HG02642 (cell line): ENCODE data around the gene AFF4.

Source experiments
- ATAC-seq: cut with Tn5 transposase; IDR thresholded peaks from one replicate; pipeline ENCODE4 v1.9.1; 2021; ENCODE audit warnings: mild to moderate bottlenecking; ENCODE audit not compliant: unreplicated experiment, poor library complexity

The AFF4 gene

DNA sequence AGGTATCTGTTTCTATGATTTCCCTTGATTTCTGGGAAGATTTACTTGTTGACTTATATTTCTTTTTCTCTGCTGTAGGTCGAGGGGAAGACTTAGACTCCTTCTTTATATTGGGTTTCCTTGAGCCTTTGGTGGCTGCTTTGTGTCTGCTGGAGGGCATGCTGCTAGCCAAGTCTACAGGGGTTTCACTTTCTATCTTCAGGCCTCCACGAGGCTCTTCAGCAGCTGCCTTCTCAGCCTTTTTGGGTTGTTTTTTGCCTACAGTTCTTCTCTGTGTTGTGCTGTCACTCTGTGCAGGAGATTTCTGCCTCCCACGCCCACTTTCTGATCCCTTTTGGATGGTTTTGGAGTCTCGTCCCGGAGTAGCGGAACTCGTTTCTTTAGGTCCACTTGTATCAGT, 66.7 kb downstream of the AFF4 start:
- ATAC-seq = no peak

DNA sequence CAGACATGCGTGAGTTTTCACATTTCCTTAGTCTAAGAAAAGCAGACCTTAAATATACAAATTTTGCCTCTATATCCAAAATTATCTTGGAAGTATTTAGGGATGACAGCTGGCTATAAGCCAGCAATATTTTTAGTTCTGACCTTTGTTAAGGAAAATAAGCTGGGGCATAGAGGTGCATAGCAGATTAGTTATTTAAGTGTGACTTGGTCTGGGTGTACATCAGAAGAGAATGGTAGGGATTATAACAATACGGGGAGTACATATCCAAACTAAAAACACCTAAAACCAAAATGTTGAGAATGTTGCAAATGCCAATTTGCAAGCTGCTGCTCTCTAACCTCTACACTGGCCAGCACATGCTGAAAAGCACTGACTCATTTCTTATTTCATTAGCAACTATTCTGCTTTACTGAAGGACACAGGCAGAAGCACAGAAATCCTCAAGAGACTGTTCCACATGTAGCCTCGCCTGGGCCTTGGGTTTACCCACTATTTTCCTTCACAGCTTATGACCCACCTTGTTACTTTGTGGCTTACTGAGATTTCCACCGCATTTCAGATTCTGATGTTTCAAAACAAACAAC, 67.6 kb downstream of the AFF4 start:
- ATAC-seq = no peak

DNA sequence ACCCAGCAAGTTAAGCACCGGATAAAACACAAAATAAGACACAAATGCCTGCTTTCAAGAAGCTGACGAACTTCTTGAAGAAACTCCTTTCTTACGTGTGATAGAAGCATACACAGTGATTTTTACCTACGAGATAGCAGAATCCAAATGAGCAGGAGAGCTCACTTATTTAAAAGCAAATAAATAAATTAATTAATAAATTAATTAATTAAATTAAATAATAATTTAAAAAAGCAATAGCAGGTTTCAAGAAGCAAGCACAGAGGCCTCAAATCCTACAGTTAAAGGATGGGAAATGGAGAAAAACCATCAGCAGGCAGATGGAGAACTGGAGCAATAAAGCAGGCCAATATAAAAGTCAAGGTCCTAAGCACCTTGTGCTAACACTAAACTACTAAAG, 72.6 kb downstream of the AFF4 start:
- ATAC-seq = no peak

- no peak for ATAC-seq
Observed at GRCh38 chr5:132889501-132889900, 73.9 kb downstream of the AFF4 start.

DNA sequence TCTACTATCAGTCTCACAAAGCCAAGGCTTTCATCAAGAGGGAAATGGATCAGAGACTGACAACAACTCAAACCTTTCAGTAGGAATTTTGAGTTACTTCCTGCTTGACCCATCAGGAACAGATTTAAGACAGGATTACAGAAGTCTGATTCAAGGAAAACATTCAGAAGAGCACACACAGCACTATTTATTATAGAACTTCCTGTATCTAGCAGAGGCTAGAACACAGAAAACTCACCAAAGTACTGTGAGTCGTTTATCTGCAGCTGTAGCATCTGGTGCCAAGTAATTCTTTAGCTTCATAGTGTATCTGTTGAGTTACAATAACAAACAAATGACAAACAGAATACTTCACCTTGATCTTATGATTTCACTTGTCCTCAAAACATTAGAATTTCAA, 76.2 kb downstream of the AFF4 start:
- no peak for ATAC-seq

GRCh38 chr5:132886064-132886823, 77.2 kb downstream of the AFF4 start:
- ATAC-seq = no peak

- no peak for ATAC-seq
Observed at GRCh38 chr5:132884548-132884947, 78.9 kb downstream of the AFF4 start.

- ATAC-seq = no peak
Observed at GRCh38 chr5:132883261-132883834, 80.1 kb downstream of the AFF4 start.

- ATAC-seq = no peak
Observed at GRCh38 chr5:132877938-132878337, 85.5 kb downstream of the AFF4 start.

DNA sequence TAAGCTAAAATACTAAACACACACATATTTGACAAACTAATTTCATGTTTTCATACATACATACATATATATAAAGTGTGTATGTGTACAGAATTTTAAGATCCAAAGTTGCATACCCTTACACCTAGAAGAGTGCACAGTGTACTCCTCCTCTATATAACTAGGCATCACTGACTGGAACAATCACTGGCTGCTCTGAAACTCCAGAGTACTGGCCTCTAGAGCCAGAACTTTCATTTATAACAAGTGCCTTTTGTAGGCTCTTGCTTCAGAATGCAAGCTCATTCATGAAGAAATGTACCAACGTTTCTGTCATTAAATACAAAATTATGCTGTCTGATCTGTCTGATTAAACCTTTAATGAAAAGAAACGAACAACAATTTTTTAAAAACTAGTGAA, 86.0 kb downstream of the AFF4 start:
- ATAC-seq = no peak

- ATAC-seq = no peak
Observed at GRCh38 chr5:132876020-132876759, 87.2 kb downstream of the AFF4 start.

DNA sequence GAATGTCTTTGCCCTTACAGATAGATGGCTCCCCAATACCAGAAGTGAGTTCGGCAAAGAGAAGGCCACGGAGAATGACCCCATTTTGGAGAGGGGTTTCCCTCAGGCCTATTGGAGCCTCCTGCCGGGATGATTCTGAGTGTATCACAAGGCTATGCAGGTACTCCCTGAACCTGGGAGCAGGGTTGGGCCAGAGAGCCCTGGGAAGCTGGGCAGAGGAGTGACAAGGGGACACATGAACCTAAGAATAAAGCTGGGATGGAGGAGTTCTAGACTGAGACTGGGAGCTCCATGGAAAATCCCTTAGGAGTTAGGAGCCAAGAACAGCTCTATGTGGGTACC, 89.5 kb downstream of the AFF4 start:
- no peak for ATAC-seq

- no peak for ATAC-seq
Observed at GRCh38 chr5:132873119-132873929, 90.1 kb downstream of the AFF4 start, which contains the start of gene LEAP2. Gene LEAP2 (plus strand): TSS chr5:132873668. CDS start chr5:132873695, 27 bp downstream.

- no peak for ATAC-seq
Observed at GRCh38 chr5:132872788-132873118, 90.7 kb downstream of the AFF4 start.

DNA sequence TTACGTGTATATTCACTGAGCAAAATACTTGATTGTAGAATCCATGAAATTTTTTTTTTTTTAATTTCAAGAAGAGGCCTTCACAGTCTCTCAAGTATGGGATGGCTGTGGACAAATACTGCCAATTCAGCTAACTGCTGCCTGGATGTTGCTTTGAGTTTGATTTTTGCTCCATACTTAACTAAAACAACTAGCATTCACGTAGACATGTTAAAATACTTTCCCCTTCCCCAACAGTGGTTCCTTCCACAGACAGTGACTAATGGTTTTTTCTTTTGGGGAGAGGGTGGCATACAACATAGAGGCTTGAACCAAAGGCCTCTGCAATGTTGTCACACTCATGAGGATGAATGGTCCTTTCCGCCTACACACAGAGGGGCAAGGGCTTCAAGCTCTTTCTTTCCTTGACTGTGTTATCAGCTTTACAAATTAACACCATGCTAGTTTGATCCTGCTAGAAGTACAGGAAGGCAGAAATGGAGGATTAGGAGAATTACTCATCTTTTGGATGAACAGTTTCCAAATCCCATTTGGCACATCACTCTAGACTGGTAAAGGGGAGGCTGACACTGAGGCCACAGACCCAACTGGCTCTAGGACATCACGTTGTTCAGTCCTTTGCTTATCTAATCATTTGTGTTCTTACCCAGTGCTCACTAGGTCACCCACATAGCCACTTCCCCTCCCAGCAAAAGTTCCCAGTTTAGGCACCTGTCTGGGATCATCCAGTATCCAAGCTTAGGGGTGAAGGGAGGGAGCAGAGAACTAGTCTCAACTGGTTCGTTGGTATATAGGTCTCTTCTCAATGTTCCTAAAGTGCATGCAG, 91.8 kb downstream of the AFF4 start:
- no peak for ATAC-seq

GRCh38 chr5:132870801-132871200, 92.6 kb downstream of the AFF4 start:
- ATAC-seq = no peak

- no peak for ATAC-seq
Observed at GRCh38 chr5:132868754-132869153, 94.7 kb downstream of the AFF4 start.

DNA sequence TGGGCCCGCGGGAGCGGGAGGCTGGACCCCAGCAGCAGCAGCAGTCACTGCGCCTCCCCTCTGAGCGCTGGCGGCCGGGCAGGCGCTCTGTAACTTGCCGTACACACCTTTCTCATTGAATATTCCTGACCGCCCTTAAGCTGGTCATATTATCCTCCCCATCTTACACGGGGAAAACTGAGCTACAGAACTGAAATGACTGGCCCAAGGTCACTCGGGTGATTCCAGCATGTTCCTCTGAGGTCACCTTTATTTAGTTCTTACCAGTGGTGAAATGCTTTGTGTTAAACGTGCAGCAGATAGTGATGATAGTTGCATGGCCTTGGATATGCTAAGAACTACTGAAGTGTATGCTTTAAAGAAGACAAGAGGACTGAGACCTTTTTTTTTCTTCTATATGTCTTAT, 96.4 kb downstream of the AFF4 start:
- ATAC-seq = no peak

DNA sequence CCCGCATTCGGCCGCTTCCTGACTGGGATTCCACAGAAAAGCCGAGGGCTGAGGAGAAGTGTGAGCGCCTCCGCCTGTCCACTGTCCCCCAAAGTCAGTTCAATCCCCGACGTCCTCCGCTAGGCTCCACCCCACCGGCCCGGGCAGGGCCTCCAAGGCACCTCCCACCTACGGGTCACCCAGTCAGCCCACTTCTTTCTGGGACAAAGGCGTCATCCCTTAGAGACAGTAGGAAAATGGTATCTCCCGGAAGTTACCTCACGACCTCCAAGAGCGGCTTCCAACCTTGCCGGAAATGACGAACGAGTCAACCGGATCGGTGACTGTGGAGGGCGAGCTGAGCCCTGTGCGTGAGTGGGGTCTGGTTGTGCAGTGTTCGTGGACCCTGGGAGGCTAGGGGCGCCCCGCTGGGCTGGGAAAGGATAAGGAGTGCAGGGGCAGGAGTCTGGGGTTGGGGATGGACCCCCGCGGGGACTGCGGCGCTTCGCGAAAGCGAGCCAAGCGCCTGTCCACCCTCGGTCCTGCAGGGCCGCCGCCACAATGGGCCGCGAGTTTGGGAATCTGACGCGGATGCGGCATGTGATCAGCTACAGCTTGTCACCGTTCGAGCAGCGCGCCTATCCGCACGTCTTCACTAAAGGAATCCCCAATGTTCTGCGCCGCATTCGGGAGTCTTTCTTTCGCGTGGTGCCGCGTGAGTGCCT, 96.9 kb downstream of the AFF4 start, which contains the start of the genes GDF9 and UQCRQ:
Gene GDF9, minus strand, starts transcription at position 128 of the 704 bp plus-strand sequence. CDS start 1,936 bp downstream, outside the sequence.
Gene UQCRQ, plus strand, starts transcription at position 301 of the 704 bp plus-strand sequence. Its CDS starts 240 bp downstream, at position 541.
- peak; percentile 98 for ATAC-seq
